ENCODE measurements around the gene HOXC9.
A peak's percentile ranks its signal among the peaks of the same experiment; 100 is the strongest.

HOXC9 gene

DNA sequence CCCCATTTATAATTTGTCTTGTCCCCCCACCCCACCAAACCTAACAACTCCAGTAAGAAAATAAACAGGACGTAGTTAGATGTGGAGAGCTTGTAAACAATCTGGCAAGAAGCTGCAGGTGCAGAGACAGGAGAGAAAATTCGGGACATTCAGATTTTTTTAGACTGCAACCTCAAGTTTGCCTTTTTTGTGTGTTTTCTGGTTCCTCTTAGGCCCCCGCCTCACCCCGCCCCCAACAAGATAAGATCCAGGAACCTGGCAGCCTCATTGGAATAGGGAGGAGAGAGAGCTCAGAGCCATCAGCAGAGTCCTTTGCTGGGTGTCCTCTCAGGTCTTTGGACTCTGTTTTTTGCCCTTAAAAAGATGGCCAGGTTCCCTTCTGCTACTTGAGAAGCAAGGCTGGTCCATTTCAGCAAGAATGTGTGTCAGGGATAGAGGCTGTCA lies 12.2 kb upstream of the HOXC9 start:
- DNase-seq (ENCODE audit: low spot score), result no peak

DNA sequence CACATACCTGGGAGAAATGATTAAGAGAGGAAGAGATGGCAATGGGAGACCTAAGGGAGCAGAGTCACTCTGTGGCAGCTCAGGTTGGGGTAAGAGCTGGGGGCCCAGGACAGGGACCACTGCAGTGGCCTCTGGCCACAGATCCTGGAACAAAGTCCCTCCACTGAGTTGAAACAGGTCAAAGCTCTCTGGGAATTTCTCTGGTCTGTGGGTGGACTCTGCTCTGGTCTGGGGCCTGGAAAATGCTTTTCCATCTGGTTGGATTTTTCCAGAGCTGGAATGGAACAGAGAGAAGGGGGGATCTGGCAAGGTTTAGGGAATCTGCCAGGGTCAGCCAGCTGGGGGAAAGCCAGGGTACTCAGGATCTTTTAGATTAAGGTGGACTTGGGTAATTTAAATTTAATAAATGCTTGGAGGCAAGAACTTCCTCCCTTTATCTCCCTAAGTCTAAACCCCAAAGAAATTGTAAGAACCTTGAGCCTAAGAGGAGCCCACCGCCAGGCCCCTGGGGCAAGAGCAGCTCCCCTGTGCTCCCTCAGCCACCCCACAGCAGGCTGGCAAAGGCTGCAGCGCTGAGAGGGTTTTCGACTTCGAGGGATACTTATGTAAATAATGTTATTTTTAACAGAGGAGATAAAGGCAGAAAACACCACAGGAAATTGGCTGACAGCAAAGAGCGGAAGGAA lies 11.3 kb upstream of the HOXC9 start:
- no peak for DNase-seq (ENCODE audit: low spot score)

DNA sequence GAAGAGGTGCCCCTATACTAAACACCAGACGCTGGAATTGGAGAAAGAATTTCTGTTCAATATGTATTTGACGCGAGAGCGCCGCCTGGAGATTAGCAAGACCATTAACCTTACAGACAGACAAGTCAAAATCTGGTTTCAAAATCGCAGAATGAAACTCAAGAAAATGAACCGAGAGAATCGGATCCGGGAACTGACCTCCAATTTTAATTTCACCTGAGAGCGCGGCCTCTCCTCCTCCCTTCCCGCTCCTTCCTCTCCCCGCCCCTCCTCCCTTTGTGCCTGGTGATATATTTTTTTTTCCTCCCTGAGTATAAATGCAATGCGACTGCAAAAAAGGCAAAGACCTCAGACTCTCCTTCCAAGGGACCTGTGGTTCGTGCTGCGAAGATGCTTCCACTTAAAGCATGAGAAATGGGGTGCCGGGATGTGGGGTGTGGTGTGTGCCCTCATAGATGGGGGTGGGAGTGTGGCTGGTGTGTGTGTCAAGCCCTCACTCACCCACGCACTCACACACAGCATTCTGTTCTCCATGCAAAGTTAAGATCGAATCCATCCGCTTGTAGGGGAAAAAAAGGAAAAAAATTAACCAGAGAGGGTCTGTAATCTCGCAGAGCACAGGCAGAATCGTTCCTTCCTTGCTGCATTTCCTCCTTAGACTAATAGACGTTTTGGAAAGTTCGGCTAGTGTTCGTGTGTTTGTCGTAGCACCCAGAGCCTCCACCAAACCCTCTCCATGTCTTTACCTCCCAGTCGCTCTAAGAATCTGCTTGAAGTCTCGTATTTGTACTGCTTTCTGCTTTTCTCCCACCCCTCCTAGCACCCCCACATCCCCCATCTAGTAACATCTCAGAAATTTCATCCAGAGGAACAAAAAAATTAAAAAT lies 10.5 kb upstream of the HOXC9 start:
- DNase-seq (ENCODE audit: low spot score), result peak; percentile 49

DNA sequence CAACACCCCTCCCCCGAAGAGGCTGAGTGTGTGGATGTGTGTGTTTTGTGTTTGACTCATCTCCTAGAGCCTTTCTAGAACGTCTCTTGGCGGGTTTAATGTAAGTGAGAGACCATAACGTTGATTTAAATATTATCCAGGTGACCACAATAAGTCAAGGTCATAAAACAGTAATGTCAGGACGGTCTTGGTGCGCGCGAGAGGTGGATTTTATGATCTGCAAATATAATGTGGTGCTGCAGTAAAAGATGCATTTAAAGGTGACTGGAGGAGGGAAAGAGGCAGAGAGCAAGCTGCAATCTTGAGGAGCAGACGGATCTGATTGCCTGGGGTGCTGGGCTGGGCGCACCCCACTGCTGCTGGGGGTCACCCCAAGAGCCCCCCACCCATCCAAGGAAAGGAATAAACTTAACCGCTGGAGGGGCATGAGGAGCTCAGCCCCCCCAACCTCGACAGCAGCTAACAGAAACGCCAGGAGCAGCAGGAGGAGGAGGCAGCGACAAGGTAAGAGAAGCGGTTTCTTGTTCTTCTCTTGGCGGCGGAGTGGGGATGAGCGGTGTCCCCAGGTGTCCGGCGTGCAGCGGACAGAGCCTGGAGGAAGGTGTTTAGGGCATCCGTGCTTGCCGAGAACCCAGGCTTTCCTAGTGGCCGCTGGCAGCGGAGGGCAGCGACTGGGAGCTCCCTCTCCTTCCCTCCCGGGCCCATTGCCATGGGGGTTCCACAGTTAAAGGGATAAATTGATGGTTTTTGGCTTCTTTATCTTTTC lies 9.5 kb upstream of the HOXC9 start:
- no peak for DNase-seq (ENCODE audit: low spot score)

DNA sequence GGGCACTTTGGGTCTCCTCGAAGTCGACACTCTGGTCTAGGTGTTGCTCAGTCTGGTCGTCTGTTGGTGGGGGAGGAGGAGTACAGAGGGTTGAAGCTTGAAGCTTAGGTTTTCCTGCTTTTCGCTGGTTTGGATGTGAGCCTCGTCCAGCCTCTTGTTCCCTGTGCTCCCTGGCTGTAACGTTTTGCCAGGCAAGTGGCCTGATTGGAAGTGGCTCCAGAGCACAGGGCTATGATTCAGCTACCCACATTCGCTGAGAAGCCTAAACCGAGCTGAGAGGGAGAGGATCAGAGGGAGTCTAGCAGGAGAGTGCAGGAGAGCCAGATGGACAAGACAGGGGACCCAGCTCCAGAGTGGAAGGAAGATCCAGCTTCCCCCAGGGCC lies 8.9 kb upstream of the HOXC9 start:
- DNase-seq (ENCODE audit: low spot score), result no peak

DNA sequence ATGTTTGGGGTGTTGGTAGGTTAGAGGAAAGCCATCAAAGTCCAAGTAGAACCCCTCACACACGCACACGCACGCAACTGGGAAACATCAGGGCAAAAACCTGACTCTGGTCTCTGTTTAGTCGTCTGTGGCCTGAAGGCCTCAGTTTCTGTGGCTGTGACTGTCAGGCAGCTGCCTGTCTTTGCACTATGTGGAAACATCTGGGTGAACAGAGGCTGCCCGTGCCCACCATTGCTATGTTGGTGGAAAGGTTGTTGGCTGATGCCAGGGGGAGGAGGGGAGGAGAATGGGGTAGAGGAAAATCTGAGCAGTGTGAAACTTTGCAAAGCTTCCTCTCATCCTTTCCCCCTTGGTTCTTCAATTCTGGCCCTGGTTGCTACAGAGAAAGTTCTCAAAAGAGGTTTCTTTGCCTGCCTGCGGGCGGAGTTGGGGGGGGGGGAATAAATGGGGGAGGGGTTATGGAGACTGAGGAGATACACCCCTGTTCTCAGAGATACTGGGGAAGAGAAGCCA lies 7.5 kb upstream of the HOXC9 start:
- DNase-seq (ENCODE audit: low spot score), result no peak

DNA sequence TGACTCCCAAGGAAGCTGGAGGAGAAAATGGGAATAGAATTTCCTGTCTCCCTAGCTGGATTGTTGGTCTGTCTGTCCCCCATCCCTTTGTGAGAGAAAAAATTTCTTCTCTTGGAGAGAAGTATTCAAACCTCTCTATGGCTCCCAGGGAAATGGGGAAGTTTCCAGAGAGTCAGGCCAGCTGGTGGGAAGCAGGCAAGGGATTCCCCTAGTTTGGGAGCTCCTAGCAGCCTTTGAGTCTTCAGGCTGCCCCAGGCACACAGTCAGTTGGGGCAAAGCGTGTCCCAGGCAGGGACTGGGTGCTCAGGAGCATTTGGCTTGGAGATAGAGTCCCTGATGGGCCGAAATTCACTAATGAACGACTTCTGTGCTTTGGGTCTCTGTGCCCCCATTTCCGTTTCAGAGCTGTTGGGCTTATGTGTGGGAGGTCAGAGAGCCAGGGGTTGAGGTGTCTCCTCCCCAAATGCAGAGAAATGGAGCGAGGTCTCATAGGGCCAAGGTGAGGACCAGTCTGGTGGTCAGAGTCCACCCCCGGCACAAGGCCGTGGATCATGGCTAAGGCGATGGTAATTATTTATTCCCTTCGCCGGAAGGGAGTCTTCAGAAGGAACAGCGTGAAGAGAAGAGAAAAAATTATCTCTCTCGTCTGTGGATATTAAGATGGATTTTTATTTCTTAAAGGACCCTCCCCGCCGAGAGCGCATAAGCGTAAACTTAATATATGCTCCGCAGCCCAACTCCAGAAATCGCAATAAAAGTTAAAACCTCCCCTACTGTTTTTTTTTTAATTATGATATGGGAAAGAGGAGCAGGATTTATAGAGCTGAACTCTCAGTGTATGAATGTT lies 6.6 kb upstream of the HOXC9 start:
- DNase-seq (ENCODE audit: low spot score), result no peak

DNA sequence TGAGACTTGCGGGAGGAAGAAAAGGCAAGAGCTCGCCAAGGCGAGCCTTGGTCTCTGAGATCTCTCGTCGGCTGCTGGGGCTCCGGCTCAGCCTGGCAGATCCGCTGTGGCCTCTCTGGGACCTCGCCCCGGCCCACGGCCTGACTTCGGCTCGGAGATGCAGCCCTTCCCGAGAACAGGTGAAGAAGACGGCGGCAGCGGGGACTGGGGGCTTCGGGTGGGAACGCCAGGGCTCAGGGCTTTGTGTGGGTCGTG lies 6.0 kb upstream of the HOXC9 start:
- no peak for DNase-seq (ENCODE audit: low spot score)

DNA sequence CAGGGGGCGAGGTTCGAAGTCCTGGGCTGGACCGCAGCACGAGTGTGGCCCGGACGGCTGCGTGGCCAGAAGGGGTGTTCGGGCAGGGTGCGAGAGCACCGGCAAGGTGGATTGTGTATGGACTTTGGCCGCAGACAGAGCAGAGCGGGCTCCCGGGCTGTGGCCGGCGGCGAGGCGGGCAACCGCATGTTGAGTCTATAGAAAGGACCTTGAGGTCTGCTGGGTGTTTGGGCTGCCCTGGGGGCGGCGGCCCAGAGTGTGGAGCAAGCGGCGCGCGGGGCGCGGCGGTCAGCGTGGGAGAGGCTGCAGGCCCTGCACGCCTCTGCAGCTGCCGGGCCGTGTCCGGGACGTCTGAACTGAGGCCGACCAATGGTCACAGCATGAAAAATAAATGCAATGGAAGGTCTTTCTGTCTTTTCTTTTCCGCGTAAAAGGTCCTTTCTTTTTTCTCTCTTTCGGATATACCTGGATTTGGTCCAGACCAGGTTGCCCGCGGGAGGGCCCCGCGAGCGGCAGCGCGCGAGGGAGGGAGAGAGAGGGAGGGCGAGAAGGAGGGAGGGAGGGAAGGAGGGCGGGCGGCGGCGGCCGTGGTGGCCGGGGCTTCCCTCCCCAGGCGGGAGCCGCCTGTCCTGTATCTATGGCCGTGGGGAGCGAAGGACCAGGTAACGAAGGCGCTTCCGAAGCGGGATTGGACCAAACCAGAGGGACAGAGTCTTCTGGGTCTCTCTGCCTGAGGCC lies 5.5 kb upstream of the HOXC9 start:
- no peak for DNase-seq (ENCODE audit: low spot score)

DNA sequence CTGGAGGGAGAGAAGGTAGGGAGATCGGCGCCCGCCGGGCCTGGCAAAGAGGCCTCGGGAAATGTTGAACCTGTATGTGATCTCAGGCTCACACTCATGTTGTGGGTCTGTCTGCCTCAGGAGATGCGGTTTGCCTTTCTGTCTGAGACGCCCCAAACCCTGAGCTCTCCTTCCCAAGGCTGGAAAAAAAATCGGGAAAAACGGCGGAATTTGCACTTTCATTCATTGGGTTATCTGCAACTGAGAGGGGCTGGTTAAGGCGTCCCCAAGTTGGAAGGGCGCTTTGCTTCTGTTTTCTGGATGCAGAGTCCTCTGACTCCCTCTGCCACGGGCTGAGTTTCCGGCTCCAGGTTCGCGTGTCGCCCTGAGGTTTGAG lies 5.0 kb upstream of the HOXC9 start:
- no peak for DNase-seq (ENCODE audit: low spot score)

DNA sequence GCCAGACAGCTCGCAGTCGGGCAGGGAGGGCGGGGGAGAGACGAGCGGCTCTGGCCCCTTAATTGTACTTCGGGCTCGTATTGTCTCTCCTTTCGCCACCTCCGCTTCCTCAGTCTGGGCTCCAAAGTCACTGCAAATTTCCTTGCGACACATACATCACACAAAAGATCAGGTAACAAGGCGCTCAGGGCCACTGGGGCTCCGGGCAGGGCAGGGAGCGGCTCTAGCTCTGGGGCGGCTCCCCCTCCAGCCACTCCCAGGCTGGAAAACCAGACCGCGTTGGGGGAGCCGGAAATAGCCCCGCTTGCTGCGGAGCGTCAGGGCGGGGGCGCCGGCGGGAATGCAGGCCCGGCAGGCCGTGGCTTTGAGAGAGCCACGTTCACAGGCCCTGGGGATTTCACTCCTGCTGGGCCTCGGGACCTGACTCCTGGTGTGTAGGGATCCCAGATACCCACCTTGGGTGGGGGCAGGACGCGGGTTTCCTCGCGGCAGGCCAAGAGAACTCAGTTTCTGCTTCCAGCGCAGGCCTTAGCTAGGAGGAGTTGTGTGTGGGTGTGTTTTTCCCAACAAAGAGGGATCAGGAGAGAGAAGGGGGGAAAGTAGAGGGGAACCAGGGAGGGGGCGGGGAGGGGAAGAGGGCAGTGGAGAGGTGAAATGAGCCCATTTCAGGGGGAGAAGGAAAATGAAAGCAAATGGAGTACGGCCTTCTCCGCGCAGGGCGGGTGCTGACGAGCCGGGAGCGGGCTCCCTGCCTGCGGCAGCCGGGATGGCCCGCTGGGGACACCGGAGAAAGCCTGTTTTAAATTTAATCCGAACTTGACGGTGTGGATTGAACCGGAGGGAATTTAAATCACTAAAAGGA lies 4.4 kb upstream of the HOXC9 start:
- DNase-seq (ENCODE audit: low spot score), result no peak

DNA sequence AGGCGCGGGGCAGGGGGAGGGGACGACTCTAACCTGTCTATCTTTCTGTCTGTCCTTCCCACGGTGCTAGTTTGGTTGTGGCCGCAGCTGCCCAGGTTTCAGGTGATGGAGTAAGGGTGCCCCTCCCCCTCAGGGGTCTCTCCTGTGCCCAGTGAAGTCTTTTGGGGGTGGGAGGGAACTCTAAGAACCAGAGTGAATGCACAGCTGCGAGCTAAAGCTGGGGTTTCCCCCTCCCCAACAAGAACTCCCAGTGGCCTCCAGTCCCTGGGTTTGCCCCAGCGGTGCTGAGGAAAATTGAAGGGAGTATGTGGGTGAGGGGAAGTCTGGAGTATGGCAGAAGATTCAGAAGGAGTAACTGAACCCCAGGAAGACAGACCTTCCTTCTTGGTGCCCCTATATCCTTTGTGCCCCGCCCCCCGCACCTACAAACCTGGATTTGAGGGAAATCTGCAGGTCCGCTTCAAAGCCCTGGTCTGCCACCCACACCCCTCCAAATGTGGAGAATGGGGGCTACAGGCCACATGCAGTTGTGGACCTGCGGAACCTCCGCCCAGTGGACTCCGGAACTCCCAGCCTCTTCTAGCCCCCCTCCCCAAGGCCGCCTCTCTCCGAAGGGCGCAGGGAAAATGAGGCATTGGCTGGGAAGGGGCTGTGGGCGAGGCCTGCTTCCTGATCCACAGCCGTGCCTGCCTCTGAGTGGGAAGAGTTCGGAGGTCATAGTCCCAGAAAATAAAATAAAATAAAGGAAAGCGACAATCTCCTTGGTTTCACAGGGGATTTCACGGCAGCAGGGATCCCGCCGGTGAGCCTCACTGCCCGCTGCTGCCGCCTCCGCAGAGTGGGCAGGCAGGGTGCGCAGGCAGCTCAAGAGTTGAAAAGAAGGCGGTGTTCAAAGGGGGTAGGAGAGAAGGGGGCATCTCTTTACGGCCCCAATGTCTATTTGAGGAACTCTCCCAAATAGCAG lies 3.4 kb upstream of the HOXC9 start:
- DNase-seq (ENCODE audit: low spot score), result no peak

DNA sequence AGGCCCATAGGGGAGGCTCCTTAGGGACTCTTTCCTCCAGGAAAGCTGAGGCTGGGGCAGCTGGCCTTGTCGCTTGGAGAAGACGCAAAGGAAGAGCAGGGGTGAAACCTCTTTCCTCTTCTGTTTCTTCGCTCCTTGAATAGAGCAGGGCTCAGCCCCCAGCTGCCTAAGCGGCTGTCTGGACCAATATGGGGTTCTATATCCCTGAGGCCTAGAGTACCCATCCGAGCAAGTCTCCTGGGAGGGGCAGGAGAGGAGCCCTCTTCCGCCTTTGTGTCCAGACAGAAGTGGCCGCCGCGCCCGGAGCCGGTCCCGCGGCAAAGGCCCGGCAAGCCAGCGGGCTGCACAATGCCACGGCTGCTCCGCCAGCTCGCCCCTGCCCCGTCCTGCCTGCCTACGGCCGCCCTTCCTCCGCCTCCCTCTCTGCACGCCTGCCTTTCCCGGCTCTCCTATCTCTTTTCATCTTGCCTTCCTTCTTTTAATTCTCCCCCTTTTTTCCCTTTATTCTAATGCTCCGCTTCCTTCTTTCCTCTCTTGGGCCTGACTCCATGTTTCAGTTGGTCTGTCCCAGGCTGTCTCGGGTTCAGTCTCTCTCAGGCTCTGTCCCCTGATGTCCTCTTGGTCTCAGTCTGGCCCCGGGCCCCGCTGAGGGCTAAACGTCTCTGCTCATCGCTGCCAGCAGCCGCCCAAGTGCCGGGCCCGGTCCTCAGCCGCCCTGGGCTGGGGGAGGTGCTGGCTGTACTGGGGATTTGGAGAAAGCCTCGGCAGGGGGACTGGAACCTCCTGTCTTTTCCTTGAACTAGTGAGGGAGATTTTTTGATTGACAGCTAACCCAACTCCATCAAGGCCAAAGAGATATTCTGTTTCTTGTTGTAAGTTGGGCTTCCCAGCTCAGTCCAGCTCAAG lies 2.5 kb upstream of the HOXC9 start:
- no peak for DNase-seq (ENCODE audit: low spot score)

DNA sequence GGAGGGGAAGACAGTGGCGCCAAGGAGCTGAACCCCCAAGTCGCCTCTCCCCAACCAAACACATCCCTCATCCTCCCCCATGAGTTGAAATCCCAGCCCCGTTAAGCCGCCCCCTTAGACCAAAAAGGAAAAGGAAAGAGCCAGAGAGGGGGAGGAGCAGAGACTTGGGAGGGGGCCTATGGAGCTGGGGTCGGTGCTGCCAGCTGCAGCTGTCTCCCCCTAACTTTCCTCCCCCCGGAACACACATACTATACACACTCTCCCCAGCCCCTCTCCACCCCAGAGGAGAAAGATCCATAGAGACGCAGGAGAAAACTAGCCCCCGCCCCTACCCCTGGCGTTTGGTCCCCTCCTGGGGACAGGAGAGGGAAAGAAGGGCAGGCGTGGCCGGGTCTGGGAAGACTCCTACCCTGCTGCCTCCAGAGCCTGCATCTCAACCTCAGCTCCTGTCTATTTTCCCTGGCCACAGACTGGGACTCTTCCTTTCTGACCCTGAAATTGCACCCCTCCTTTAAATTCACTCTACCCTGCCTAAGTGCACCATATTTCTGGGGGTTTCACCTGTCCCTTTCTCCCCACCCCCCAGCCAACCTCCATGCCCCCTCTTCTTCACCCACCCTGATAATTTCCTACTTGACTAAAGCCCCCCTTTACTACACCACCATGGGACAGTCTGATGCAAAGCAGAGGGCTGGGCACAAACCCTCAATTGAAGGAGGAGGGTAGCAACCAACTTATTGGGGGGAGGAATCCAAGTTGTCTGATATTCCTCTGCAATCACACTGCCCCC lies 1.7 kb upstream of the HOXC9 start:
- DNase-seq (ENCODE audit: low spot score), result no peak

DNA sequence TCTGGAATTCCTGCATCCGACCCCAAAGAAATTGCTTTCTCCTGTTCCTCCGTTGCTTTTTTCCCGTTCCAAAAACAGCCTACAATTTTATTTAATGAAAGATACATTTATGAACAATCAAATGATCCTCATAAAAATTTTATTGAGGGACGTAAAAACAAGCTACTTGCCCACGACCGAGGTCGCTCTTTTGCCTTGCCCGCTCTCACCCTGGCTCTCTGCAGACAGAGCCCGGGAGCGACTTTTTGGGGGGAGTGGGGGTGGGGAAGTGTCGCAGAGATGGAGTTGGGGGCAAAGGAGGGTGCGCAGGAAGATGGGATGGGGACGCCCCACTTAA lies 1.1 kb upstream of the HOXC9 start:
- no peak for DNase-seq (ENCODE audit: low spot score)

DNA sequence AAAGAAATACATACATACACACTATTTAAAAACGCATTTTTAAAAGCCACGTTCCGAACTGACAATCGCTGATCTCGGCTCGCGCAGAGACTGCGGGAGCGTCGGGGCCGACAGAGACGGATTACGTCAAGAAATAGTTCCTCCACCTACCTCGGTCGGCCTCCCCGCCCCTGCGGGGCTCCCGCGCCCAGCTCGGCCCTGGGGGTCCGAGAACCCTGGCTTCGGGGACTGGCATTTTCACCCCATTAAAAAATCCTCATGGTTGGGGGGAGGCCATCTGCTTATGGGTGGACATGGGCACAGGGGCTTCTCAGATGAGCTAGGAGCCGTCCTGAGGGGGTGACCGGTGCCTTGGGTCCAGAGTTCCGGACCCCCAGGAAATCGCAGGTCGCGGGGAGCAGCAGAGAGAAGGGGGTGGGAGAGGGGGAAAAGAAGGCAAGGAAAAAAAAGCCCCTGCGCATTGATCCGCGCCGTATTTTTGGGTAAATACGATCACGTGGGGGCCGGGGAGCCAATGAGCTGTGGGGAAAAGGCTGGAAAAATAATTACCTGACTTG lies 324 bp upstream of the HOXC9 start:
- DNase-seq (ENCODE audit: low spot score), result peak; percentile 51
